Stimulated activated CD8-positive, alpha-beta memory T cell treated with anti-CD3 and anti-CD28 coated beads, Interleukin-15, amount 100 ng/mL, for 24 hours (primary cell): ENCODE results near the gene TANGO2.

Experiments
- DNase-seq: peaks from one replicate; pipeline ENCODE4 v3.0.0-alpha.2; 2020; ENCODE audit warnings: low read depth

The TANGO2 gene

GRCh38 chr22:19996694-19997384, 24.1 kb upstream of the TANGO2 start:
- no peak for DNase-seq

DNA sequence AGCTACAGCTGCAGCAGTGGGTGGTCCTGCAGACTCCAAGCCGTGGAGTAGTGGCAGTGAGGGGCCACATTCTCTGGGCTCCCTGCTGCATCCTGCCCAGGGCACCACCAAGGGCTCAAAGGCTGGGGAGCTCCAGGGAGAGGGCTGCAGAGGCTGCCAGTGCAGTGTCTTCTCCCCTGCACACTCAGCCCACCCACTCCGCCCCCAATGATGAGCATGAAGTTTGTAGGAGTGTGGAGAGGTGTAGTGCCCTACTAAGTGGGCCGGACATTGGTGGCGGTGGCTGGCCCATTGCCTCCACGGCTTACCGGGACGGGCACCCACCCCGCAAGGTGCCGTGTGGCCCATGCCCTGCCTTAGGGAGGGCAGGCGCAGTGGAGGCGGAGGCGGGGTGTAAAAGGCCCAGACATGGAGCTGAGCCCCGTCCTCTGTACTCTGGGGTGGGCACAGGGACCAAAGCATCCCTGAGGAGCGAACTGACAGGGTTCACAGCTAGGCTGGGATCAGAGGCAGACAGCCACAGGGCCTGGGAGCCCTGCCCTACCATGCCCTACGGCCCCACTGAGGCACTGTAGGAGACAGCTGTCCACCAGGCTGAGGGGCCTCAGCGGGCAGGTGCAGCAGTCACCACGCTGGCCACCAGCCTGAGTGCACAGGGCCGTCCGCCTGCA, 23.2 kb upstream of the TANGO2 start:
- DNase-seq = no peak

DNA sequence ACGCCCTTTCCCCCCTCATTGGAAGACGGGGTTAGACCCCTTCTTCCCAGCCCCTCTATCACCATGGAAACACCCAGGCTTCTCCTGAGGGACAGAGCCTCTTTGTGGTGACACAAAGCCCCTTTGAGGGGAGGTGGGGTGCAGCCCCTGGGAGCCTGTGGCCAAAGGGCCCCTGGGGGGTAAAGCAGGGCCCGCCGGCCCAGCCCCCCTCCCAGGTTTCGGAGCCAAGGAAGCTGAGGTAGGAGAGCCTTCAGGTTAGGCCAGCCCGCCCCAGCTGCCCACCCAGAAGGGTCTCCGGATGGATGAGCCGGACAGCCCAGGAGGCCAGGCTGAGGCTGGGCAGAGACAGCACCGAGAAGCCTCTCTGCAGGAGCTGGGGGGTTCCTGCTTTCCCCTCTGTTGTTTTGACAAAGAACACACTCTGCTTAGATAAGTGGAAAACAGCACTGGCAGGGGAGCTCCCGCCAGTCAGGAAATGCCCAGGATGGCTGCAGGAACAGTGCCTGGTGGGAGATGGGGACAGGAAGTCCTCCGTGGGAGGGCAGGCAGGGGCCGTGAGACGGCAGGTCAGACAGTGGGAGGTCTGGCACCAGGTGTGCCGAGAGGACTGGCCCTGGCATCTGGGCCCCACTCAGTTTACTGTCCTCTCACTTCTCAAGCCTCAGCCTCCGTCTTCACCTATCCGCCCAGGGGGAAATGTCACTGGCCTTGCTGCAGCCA, 22.5 kb upstream of the TANGO2 start:
- DNase-seq = no peak

DNA sequence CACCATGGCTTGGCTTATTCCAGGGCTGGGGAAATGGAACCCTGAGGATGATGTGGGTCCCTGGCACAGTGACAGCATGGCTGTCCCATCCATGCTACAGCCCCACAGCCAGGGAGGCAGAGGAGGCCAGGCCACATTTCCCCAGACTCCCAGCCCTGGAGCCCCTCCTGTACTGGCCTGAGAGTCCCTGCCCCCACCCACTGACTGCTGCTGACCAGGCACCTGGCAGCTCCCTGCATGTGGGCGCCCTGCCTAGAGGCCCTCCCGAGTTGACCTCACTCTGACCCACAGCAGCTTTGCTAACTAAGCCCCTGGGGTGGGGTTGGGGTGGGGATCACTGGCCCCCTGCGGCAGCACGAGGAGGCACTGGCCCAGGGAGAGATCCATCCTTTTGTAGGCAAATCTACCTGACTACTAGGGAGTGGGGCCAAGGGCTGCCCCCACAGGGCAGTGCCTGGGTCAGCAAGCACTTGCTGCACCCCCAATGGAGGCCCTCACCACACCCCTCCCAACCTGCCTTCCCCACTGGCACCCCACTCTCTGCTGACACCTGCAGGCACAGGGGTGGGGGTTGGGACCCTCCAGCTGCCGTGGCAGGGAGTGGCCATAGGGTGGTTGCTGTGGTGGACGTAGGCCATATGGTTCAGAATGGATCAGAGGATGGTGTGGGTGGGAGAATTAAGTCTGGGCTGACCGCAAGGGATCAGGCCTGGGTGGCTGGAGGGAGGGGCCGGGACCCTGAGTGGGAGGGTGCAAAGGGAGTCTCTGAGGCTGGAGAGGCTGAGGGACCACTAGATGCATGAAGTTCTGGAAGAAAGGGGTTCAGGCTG, 21.7 kb upstream of the TANGO2 start:
- no peak for DNase-seq

DNA sequence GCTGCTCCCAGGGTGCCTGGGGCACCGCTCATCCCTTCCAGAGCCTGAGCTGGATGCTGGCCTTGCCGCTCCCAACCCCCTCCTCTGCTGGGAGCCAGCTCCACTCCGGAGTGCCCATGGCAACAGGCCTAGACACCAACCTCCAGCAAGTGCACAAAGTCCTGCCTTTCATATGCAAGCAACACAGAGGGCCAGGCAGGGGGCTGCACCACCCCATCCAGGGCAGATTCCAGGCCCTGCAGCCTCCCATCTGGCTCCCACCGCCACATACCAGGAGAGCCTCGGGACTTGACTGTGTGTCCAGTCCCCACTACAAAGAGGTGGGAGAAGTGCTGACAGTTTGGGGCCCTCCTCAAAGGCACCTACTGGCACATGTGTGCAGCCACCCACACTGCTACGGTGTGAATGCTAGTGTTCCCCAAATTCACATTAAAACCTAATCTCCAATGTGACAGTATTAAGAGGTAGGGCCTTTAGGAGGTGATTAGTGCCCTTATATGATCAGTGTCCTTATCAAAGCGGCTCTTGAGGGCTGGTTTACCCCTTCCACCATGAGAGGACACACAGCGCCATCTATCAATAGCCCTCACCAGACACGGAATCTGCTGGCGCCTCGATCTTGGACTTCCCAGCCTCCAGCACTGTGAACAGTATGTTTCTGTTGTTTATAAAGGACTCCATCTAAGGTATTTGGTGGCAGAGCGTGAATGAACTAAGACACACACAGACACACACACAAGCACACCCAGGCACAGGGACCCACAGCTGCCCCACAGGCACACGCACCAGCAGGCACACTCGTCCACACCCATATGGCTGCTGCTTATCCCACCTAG, 20.4 kb upstream of the TANGO2 start:
- no peak for DNase-seq

GRCh38 chr22:20001082-20001638, 19.8 kb upstream of the TANGO2 start:
- DNase-seq = no peak

GRCh38 chr22:20002128-20002527, 18.8 kb upstream of the TANGO2 start:
- DNase-seq = no peak

GRCh38 chr22:20002636-20003035, 18.3 kb upstream of the TANGO2 start:
- DNase-seq = no peak

- DNase-seq = no peak
These were observed 17.6 kb upstream of the TANGO2 start for GRCh38 chr22:20003304-20003703.

GRCh38 chr22:20004464-20004863, 16.4 kb upstream of the TANGO2 start:
- no peak for DNase-seq

- DNase-seq = no peak
These were observed 12.5 kb upstream of the TANGO2 start for GRCh38 chr22:20008221-20008995.

DNA sequence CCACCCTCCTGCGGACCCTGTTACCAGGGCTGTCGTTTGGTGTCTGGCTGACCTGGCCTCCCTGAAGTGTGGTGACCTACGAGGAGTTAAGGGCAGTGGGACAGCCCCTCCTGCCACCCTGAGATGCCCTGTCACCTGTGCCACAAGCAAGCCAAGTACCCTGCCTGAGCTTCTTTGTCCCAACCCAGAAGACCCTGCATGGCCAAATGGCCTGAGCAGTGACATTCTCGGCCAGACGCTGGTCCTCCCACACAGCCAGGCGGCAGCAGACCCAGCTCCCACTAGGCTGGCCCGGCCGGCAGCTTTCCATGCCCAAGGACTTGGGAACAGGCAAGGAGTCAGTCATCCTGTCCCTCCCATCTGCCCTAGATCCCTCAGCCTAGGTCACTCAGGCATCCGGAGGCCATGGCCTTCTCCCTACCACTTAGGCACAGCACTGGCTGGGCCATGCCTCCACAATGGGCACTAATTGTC, 11.9 kb upstream of the TANGO2 start:
- DNase-seq = no peak

- no peak for DNase-seq
These were observed 11.2 kb upstream of the TANGO2 start for GRCh38 chr22:20009582-20010306.

DNA sequence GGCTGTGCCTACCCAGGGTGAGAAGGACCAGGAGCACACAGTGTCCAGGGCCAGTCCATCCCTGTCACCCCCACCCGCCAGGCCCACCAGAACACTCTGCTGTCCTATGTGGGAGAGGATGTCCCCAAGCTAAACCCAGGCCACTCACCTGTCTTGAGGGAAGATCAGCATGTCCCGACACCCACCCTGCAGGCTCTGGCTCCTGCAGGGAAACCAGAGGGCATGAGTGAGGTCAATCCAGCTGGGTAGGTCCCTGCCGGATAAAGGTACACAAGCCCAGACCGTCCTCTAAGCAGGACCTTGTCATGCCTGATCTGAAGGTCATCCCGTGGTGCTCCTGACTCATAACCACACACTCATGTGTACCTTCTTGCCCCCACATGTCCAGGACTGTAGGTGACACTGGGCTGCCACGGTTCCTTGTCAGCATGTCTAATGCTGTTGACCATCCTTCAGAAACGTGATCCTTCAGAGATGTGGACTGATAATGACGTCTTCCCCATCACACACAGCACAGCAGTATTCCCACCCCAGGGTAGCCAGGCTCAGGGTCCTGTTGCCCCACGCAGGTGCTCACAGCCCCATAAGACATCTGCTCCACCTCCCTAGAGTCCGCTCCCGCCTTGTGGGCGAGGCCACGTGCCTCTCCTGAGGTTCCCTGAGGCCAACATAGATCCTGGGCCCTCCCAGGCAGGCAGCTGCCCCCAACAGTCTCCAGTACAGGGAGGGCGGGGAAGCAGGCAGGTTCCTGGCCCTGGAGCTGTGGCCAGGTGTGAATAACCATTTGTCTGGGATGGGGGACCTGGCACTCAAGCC, 10.4 kb upstream of the TANGO2 start:
- DNase-seq = no peak

GRCh38 chr22:20011123-20011992, 9.6 kb upstream of the TANGO2 start:
- DNase-seq = no peak

DNA sequence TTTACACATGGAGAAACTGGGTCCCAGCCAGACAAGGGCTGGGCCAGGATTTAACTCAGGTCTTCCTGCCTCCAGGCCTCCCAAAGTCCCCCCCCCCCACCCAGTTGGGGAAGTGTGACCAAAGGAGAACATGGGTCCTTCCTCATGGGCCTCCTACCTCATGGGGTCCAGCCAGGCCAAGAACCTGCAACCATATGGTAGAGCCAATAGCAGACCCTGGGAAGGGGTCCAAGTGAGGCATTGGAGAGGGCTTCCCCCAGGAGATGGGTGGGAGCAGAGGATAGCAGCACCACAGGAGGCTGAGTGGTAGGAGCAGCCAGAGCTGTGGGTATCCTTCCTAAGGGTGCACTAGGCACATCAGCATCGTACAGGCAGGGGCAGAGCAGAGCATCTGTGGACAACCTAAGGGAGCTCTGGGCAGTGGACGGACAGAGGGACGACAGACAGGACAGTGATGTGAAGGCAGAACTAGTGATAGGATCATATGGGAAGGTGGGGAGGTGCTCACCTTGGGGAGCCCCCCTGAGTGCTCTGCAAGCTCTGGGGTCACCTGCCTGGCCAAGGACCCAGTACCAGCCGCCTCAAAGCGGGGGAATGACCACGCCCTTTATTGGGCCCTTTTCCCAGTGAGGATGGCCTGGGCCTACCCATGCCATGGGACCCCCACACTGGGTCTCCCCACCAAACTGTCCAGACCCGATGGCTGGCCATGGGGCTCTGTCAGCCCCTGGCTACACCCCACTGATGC, 8.7 kb upstream of the TANGO2 start:
- DNase-seq = no peak
